NOMO-1 (cell line): ENCODE data around the gene CER1.
"Not testable (repeated sequence)": the region's sequence is repeated elsewhere in the genome, so short reads cannot be mapped to it uniquely, and the experiment has no call there.

ENCODE experiments used
- DNase-seq, 2 experiments: peaks; one replicate each; lab custom pipeline; 2025; ENCODE audit not compliant: unreplicated experiment in 2 of 2; lab: John Stamatoyannopoulos, UW

Gene CER1

GRCh38 chr9:14719231-14719923 is 3.2 kb downstream of the CER1 start:
- no peak for DNase-seq

- no peak for DNase-seq
These were observed 7.4 kb downstream of the CER1 start for GRCh38 chr9:14715102-14715501.

- no peak for DNase-seq
These were observed 9.3 kb downstream of the CER1 start for GRCh38 chr9:14713187-14713767.

GRCh38 chr9:14710804-14711203 is 11.7 kb downstream of the CER1 start:
- DNase-seq, result no peak

GRCh38 chr9:14706530-14707140 is 15.9 kb downstream of the CER1 start:
- peak in 1 of 2 experiments; percentile 12 for DNase-seq

GRCh38 chr9:14705079-14705478 is 17.5 kb downstream of the CER1 start:
- no peak for DNase-seq

- no peak for DNase-seq
These were observed 18.3 kb downstream of the CER1 start for GRCh38 chr9:14704281-14704680.

- no peak for DNase-seq
These were observed 20.3 kb downstream of the CER1 start for GRCh38 chr9:14702200-14702720.

- DNase-seq, result peak in 1 of 2 experiments; percentile 4
These were observed 29.2 kb downstream of the CER1 start, which contains the start of gene ZDHHC21 for GRCh38 chr9:14693251-14693861. Gene ZDHHC21 (minus strand): TSS chr9:14693432. CDS start chr9:14674340, 19,092 bp downstream.

GRCh38 chr9:14692470-14693250 is 29.9 kb downstream of the CER1 start:
- no peak for DNase-seq

- no peak for DNase-seq
These were observed 31.4 kb downstream of the CER1 start for GRCh38 chr9:14690948-14691730.

- no peak for DNase-seq
These were observed 35.4 kb downstream of the CER1 start for GRCh38 chr9:14687042-14687719.

GRCh38 chr9:14686168-14686567 is 36.4 kb downstream of the CER1 start:
- DNase-seq, result no peak

GRCh38 chr9:14682616-14683015 is 39.9 kb downstream of the CER1 start:
- not testable (repeated sequence) for DNase-seq

GRCh38 chr9:14678776-14679175 is 43.8 kb downstream of the CER1 start:
- no peak for DNase-seq

- DNase-seq, result no peak
These were observed 44.7 kb downstream of the CER1 start for GRCh38 chr9:14677872-14678271.

GRCh38 chr9:14677396-14677795 is 45.1 kb downstream of the CER1 start:
- DNase-seq, result no peak

- no peak for DNase-seq
These were observed 47.9 kb downstream of the CER1 start for GRCh38 chr9:14674630-14675029.

- no peak for DNase-seq
These were observed 51.2 kb downstream of the CER1 start for GRCh38 chr9:14671377-14671776.
